Adrenal gland (tissue), 12 donors: ENCODE measurements around the gene MNAT1. TPM values are rescaled to one million over a fixed set of nuclear protein-coding genes. Genes with fewer than 3 reads are reported as not detected.
"Not testable (repeated sequence)": the region's sequence is repeated elsewhere in the genome, so short reads cannot be mapped to it uniquely, and the experiment has no call there.

Experiments
- DNase-seq, 7 donors: peaks; one replicate each; pipeline ENCODE4 v3.0.0-alpha.2; 2019 to 2020
- H3K27ac ChIP-seq, 5 donors: fragments of 200-600 bp; sonication (generic) in 4 of 5; 1 replicate in 3 of 5; 2 replicates in 2 of 5; pipeline versions ENCODE4 v1.5.1 to v1.8.0; 2016 to 2020; ENCODE audit warnings: mild to moderate bottlenecking in 1 of 5
- H3K27me3 ChIP-seq: fragments of 200-600 bp; 2 replicates; pipeline ENCODE4 v1.8.0; 2021
- H3K36me3 ChIP-seq, 2 donors: fragments of 200-600 bp; replicated peaks in 1 of 2; 1 replicate in 1 of 2; 2 replicates in 1 of 2; pipeline versions ENCODE4 v1.5.1 to v1.8.0; 2018 to 2022
- H3K4me1 ChIP-seq, 2 donors: fragments of 200-600 bp; replicated peaks in 1 of 2; 1 replicate in 1 of 2; 2 replicates in 1 of 2; pipeline versions ENCODE4 v1.5.1 to v1.8.0; 2018 to 2021
- H3K4me3 ChIP-seq, 4 donors: fragments of 200-600 bp; sonication (generic) in 3 of 4; one replicate each; pipeline ENCODE4 v1.5.1; 2016 to 2018
- H3K9me3 ChIP-seq, 3 donors: fragments of 200-600 bp; sonication (generic) in 1 of 3; replicated peaks in 1 of 3; 1 replicate in 2 of 3; 2 replicates in 1 of 3; pipeline versions ENCODE4 v1.5.1 to v1.8.0; 2016 to 2021
- POLR2A ChIP-seq, 2 donors: fragments of 450-650 bp; IDR thresholded peaks; one replicate each; pipeline ENCODE4 v1.6.1; 2017; ENCODE audit warnings: antibody characterized with exemption in 2 of 2, mild to moderate bottlenecking in 2 of 2, moderate library complexity in 1 of 2
- WGBS, 4 donors: extraction: QIAGEN DNeasy Blood & Tissue Kit in 2 of 4; methylation state at CpG; one replicate each; pipeline versions ENCODE4 v1.1.5 to v1.1.7; 2013 to 2017; 5-methylcytosine and 5-hydroxymethylcytosine counted together
- intact Hi-C, 2 donors: fragments of 100-400 bp; cut with DNase I; formaldehyde crosslinking; loops; one replicate each; pipeline versions ENCODE4 v1.14.1 to v1.15.0; 2022 to 2023
- polyA plus RNA-seq, 3 donors: library from polyadenylated mRNA; stranded (reverse); fragments of 200-250 nt in 2 of 3; fragments of 350-450 nt in 1 of 3; fragmentation: Illumina TruSeq in 1 of 3; extraction: RNeasy Lipid Tissue Mini Kit (QIAGEN cat#74804) in 1 of 3; gene quantifications; one replicate each; pipeline ENCODE4 v1.2.3, GENCODE V29; 2013 to 2014
- total RNA-seq, 9 donors: library from RNA; depleted of rRNA in 4 of 9; stranded (reverse); fragments of >200 nt in 4 of 9; fragments of 120-200 nt in 1 of 9; fragmentation: NEBNext Ultra II Directional in 1 of 9; extraction: Animal tissue kit (Norgen Biotek cat#: 25700) in 1 of 9; gene quantifications; one replicate each; pipeline versions ENCODE4 v1.1.0 to v1.2.4, GENCODE V29; 2013 to 2023
- TF ChIP-seq, protein P1 (sequence below), 6 experiments: fragments of 450-650 bp in 4 of 6; fragments of 200-600 bp in 2 of 6; sonication (generic) in 1 of 6; IDR thresholded peaks; 1 replicate in 5 of 6; 2 replicates in 1 of 6; pipeline versions ENCODE4 v1.5.1 to v1.8.0; 2016 to 2021; ENCODE audit warnings: antibody characterized with exemption in 6 of 6, mild to moderate bottlenecking in 2 of 6, moderate library complexity in 1 of 6
- donor health status: healthy with polysubstance abuse.
- donor health status: Bipolar disorder and iron deficiency.
- donor health status: DM: yes; HTN: yes; CAD: no.
- donor health status: DM: no; HTN: no; CAD: no.
- donor health status: DM: no; HTN: no; CAD: no.
- donor health status: DM: yes; HTN: yes; CAD: no.

The MNAT1 gene
- total and polyA plus RNA-seq, 12 donors, result 11.7 to 69.2 (median 29.0) TPM

DNA sequence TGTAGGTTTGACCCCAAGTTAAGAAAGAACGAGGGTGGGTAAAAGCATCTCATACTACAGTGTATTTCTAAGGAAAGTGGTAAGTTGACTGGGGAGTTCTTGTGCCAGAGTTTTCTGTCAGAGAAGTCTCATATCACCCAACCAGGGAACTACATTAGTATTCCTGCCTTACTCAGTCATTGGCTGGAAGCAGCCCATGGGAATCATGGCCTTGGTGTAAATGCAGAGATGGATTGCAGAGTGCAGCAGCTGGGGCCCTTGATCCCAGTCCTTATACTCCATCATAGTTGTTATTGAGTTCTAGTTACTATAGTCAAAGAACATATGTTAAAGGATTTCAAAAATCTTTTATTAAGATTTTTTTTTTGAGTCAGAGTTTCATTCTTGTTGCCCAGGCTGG lies 105.8 kb downstream of the MNAT1 start:
- TF ChIP-seq, protein P1, sequence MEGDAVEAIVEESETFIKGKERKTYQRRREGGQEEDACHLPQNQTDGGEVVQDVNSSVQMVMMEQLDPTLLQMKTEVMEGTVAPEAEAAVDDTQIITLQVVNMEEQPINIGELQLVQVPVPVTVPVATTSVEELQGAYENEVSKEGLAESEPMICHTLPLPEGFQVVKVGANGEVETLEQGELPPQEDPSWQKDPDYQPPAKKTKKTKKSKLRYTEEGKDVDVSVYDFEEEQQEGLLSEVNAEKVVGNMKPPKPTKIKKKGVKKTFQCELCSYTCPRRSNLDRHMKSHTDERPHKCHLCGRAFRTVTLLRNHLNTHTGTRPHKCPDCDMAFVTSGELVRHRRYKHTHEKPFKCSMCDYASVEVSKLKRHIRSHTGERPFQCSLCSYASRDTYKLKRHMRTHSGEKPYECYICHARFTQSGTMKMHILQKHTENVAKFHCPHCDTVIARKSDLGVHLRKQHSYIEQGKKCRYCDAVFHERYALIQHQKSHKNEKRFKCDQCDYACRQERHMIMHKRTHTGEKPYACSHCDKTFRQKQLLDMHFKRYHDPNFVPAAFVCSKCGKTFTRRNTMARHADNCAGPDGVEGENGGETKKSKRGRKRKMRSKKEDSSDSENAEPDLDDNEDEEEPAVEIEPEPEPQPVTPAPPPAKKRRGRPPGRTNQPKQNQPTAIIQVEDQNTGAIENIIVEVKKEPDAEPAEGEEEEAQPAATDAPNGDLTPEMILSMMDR (IDR thresholded peaks at IDR 0.05), result no peak
- TF ChIP-seq POLR2A (IDR thresholded peaks at IDR 0.05), result no peak
- no peak for DNase-seq
- Histone ChIP-seq H3K36me3 (peaks cover 0 to 4% of the 10 kb centered on the region in 2 donors), H3K9me3 (no peaks in the 10 kb centered on the region), H3K27ac (no peak overlapping the region), H3K4me1 (no peaks in the 10 kb centered on the region), H3K4me3 (no peak overlapping the region), H3K27me3 (no peaks in the 10 kb centered on the region)
- intact Hi-C loops, result no loop called here
- WGBS, 4 donors, result 97 to 100% (median 100%) methylated on average over 1 of the region's 1 CpG

DNA sequence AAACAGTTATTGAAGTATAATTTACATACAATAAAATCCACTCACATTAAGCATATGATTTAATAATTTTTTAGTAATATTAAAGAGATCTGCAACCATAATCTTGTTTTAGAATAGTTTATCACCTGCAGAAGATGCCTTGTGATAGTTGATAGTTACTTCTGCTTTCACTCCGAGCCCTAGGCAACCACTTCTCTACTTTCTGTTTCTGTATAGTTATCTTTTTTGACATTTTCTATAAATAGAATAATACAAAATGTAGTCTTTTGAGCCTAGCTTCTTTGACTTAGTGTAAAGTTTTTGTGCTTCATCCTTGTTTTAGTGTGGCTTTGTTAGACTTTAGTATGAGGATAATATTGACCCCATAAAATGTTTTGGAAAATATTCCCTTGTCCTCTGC lies 111.0 kb downstream of the MNAT1 start:
- H3K4me3 ChIP-seq, result no peak overlapping the region
- no peaks in the 10 kb centered on the region for H3K9me3 ChIP-seq
- H3K4me1 ChIP-seq, result no peaks in the 10 kb centered on the region
- no peaks in the 10 kb centered on the region for H3K27me3 ChIP-seq
- WGBS, 4 donors, result 31 to 85% (median 57%) methylated on average over 1 of the region's 1 CpG
- no peak overlapping the region for H3K27ac ChIP-seq
- no peaks in the 10 kb centered on the region for H3K36me3 ChIP-seq
- DNase-seq, result no peak
- intact Hi-C loops, result no loop called here
- no peak for TF ChIP-seq POLR2A (IDR thresholded peaks at IDR 0.05)
- TF ChIP-seq, protein P1 (IDR thresholded peaks at IDR 0.05), result no peak

DNA sequence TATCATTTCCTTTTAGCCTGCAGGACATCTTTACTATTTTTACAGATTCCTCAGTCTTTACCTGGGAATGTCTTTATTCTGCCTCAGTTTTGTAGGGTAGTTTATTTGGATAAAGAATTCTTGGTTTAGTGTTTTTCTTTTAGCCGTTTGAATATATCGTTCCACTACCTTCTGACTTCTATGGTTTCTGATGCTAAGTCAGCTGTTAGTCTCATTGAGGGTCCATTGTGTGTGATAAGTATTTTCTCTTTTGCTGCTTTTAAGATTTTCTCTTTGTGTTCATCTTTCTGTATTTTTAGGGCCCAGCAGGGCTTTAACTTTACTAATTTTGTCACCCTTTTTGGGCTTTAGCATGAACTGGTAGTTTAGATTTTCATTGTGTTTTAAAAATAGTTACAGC lies 113.5 kb downstream of the MNAT1 start:
- TF ChIP-seq, protein P1 (IDR thresholded peaks at IDR 0.05), result no peak
- no peak for TF ChIP-seq POLR2A (IDR thresholded peaks at IDR 0.05)
- no peaks in the 10 kb centered on the region for H3K27me3 ChIP-seq
- no peak overlapping the region for H3K27ac ChIP-seq
- WGBS, 4 donors, result 90 to 98% (median 92%) methylated on average over 2 of the region's 2 CpGs
- H3K4me3 ChIP-seq, result no peak overlapping the region
- H3K4me1 ChIP-seq, result no peaks in the 10 kb centered on the region
- H3K36me3 ChIP-seq, result no peaks in the 10 kb centered on the region
- no peaks in the 10 kb centered on the region for H3K9me3 ChIP-seq
- intact Hi-C loops, result no loop called here
- DNase-seq, result no peak

DNA sequence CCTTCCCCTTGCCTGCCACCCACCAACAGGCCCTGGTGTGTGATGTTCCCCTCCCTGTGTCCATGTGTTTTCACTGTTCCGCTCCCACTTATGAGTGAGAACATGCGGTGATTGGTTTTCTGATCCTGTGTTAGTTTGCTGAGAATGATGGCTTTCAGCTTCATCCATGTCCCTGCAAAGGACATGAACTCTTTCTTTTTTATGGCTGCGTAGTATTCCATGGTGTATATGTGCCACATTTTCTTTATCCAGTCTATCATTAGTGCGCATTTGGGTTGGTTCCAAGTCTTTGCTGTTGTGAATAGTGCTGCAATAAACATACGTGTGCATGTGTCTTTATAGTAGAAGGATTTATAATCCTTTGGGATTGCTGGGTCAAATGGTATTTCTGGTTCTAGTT lies 117.1 kb downstream of the MNAT1 start:
- DNase-seq, H3K36me3 ChIP-seq, intact Hi-C loops, H3K4me3 ChIP-seq, H3K9me3 ChIP-seq, H3K27ac ChIP-seq, H3K27me3 ChIP-seq, H3K4me1 ChIP-seq: not testable (repeated sequence)
- 96 to 99% (median 97%) methylated on average over 5 of the region's 5 CpGs for WGBS, 4 donors

DNA sequence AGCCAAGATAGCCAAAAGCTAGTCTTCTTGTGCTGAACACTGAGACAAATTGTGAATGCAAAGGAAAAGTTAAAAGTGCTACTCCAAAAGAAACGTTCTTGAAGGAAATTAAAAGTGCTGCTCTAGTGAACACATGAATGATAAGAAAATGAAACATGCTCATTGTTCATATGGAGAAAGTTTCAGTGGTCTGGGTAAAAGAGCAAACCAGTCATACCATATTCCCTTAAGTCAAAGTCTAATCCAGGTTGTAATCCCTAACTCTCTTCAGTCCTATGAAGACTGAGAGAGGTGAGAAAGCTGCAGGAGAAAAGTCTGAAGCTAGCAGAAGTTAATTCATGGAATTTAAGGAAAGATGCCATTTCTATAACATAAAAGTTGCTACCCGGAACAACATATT lies 121.5 kb downstream of the MNAT1 start:
- no peaks in the 10 kb centered on the region for H3K4me1 ChIP-seq
- H3K27me3 ChIP-seq, result no peaks in the 10 kb centered on the region
- DNase-seq, result no peak
- 84 to 94% (median 88%) methylated on average over 2 of the region's 2 CpGs for WGBS, 4 donors
- peaks cover 0 to 5% (median 0%) of the 10 kb centered on the region in 3 donors for H3K9me3 ChIP-seq
- TF ChIP-seq, protein P1 (IDR thresholded peaks at IDR 0.05), result no peak
- no peak for TF ChIP-seq POLR2A (IDR thresholded peaks at IDR 0.05)
- H3K36me3 ChIP-seq, result no peaks in the 10 kb centered on the region
- no peak overlapping the region for H3K27ac ChIP-seq
- intact Hi-C loops, result no loop called here
- H3K4me3 ChIP-seq, result no peak overlapping the region
